Activated CD4-positive, alpha-beta T cell treated with anti-CD3 and anti-CD28 coated beads for 1 hour (primary cell): ENCODE results near the gene TBC1D28.
"Not testable (repeated sequence)": the region's sequence is repeated elsewhere in the genome, so short reads cannot be mapped to it uniquely, and the experiment has no call there.

ENCODE experiments used
- DNase-seq: peaks from one replicate; pipeline ENCODE4 v3.0.0-alpha.2; 2020

TBC1D28 gene

DNA sequence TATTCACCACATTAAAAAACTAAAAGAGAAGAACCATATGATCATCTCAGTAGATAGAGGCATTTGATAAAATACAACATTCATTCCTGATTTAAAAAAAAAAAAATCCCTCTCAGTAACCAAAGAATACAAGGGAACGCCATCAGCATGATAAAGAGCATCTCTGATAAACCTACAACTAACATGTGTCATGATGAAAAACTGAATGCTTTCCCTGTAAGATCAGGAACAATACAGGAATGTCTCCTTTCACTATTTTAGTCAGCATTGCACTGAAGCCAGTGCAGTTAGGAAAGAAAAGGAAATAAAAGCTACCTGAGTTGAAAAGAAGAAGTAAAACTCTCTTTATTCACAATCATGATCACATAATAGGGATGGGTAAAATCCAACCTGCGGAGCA is 51.1 kb downstream of the TBC1D28 start:
- DNase-seq = not testable (repeated sequence)
